ENCODE results near the gene RNF126.
"Not testable (repeated sequence)": the region's sequence is repeated elsewhere in the genome, so short reads cannot be mapped to it uniquely, and the experiment has no call there.

The RNF126 gene

DNA sequence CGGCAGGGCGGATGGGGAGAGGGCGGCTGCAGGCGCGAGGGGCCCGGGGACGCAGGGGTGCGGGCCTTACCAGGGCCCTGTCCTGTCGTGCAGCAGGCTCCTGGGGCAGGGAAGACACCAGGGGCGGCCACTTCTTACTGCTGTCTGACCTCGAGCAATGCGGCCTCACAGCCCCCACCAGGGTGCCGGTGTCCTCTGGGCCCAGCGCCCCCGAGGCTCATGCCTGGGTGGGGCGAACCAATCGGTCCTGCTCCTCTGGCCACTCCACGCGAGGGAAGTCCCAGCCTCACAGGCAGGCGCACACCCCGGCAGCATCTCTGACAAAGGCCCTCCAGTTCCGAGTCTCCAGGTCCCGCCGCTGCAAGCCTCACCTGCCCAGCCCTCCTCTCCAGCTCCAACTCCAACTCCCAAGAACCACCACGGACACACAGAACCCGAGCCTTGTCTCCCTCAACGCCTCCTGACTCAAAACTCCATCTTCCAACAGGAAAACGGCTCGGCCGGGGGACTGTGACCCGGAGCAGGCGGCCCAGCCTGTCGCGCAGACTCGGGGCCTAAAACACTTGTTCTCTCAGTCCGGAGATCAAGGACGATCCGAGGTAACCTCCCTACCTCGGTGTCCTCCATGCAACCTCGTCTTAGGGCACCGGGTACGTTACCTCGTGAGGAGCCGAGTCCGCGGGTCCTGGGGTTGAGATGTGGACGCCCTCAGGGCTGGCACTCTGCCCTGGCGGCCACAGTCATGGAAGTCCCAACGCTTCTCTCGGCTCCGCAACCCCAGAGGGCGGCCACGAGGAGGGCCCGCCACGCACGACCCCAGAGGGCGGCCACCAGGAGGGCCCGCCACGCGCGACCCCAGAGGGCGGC lies 16.9 kb downstream of the RNF126 start:
- DNase-seq = no peak

DNA sequence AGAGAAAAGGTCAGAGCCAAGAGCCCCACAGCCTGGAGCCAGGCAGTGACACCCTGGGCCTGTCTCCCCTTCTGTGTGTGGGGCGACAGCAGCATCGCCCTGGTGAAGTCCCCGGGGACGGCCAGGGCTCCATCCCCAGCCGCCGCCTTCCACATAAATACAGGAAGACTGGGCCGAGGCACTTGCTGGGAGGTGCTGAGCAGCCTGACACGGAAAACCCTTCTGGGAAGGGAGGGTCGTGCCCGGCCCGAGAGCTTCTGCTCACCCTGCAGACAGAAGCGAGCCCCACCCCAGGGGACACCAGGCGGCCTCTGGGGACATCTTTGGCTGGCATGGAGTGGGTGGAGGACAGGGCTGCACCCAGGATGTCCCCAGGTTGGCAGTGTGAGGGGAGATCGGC lies 18.2 kb downstream of the RNF126 start:
- DNase-seq = no peak

DNA sequence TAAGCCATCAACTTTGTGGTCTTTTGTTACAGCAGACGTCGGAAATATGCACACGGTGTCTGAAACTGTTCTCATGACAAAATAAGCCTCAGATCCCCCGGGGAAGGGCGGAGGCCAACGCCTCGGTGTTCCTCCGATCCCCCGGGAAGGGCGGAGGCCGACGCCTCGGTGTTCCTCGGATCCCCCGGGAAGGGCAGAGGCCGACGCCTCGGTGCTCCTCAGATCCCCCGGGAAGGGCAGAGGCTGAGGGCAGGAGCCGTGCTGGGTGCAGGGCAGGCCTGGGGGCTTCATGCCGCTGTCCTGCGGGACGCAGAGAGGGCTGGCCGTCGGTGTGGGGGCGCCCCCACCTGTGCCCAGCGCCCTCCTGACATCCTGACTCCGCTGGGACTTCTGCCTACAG lies 18.7 kb downstream of the RNF126 start:
- no peak for DNase-seq

DNA sequence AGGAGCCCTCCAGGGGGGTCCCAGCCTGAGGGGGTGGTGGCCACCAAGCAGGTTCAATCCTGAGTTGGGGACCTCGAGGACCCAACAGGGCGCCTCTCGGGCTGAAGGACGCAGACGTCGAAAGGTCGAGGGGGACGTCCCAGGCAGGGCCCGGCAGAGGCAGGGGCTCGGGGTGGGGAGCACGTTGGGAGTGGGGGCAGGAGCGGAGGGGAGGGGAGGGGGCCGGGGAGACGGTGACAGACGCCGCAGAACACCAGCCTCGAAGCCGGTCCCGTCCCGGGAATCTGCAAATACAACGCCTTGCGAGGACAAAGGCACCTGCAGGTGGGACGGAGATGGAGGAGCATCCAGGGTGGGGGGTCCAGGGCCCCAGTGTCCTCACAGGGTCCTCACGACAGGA lies 19.3 kb downstream of the RNF126 start:
- no peak for DNase-seq

DNA sequence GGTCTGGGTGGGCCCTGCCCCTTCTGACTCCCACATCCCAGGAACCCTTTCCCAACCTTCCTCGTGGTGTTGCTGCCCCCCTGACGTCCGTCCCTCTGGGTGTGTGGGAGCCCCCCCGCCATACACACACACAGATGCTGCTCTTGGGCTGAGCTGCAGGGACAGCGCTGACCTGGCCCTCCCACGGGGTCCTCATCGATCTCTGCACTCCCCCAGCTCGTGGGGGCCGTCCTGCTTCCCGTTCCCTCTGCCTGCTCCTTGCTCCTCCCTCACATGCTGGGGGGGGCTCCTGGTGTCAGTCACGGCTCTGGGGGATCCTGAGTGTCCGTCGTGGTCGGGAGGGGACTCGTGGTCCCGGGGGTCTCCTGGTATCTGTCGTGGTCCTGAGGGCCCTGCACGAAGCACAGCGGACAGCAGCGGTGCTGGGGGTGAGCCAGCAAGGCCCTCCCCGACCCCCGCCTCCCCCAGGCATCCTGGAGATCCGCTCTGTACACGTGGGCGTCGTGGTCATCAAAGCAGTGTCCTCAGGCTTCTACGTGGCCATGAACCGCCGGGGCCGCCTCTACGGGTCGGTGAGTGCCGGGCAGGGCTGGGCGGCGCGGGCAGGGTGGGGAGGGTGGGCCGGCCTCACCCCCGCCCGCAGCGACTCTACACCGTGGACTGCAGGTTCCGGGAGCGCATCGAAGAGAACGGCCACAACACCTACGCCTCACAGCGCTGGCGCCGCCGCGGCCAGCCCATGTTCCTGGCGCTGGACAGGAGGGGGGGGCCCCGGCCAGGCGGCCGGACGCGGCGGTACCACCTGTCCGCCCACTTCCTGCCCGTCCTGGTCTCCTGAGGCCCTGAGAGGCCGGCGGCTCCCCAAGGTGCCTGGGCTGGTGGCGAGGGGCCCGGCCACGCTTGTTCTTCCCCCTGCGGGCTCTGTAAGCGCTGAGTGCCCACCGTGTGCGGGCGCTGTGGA lies 20.0 kb downstream of the RNF126 start:
- DNase-seq = no peak

DNA sequence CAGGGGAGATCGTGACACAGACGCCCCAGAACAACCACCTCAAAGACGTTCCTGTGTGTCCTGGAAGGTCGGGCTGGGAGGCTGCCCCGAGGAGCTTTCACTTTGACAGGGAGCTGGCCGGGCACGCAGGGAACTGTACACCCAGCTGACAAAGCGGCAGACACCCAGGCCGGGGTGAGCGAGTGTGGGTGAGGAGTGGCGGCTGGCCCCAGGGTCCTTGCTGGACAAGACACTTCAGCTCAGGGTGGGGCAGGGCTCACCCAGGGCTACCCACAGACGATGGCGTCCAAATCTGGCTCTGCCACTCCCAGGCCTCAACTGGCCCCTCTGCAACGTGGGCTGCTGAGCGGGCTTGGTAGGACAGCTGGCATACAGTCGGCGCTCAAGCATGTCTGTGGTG lies 21.3 kb downstream of the RNF126 start:
- no peak for DNase-seq

DNA sequence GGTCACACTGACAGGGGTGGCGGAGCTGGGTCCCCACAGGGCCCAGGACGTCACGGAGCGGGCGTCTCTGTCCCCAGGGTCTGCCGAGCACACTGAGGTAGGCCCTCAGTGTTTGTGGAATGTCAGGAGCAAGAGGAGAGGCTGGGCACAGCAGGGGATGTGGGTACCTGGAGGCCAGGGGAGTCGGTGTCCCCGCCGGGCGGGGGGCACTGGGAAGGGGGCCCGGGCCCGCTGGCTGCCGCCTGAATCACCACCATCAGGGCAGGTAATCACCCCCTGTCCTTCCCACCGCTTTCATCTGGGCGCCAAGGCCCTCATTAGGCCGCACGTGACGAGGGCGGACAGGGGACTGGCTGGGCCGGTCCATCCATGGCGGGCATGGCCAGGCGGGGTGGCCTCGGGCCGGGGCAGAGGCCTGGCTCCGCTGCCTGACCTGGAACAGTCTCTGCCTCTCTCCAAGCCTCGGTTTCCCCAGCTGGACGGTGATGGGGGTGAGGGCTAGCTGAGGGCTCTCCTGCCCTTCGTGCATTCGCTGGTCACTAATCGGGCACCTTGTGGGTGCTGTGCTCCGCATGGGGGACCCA lies 22.3 kb downstream of the RNF126 start:
- DNase-seq = no peak

DNA sequence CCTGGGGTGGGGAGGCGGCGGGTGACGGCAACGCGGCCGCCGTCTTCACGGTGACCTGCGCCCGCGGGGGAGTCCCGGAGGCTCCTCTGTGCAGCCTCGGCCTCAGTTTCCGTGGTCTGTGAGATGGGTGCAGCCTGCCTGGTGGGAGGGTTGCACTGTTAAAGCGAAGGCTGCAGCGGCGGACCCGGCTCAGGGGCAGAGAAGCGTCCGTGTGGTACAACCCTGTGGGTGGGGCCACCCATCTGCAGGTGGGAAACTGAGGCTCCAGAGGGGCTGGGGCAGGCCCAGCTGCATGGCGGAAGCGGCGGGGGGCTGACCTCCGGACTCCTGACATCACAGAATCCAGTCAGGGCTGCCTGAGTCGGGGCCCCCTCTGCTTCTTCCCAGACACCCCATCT lies 22.9 kb downstream of the RNF126 start:
- DNase-seq = no peak

DNA sequence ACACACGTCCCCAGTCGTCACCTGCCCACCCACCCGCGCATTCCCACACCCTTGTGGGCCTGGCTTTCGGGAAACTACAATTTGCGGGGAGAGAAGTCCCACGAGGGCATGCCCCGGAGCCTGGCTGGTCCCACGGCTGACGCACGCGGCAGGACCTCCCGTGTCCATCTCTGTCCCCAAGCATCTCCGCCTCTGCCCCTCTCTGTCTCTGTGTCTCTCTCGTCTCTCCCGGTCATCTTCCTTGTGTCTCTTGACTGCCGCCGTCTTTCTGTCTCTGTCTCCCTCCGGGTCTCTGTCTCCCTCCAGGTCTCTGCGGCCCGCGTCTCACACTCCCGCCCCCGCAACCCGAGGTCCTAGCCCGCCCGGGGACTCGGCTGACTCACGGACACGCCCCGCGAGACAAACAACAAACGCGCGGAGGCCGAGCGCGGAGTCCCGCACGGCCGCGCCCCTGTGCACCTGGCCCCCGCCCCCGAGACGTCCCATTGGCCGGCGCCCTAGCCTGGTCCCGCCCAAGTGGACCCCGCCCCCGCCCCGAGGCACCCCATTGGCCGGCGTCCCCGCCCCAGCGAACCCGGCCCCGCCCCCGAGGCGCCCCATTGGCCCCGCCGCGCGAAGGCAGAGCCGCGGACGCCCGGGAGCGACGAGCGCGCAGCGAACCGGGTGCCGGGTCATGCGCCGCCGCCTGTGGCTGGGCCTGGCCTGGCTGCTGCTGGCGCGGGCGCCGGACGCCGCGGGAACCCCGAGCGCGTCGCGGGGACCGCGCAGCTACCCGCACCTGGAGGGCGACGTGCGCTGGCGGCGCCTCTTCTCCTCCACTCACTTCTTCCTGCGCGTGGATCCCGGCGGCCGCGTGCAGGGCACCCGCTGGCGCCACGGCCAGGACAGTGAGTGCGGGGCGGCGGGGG lies 23.5 kb downstream of the RNF126 start, which contains the start of gene FGF22:
TSS of gene FGF22 (plus strand) at position 627 of the 908 bp plus-strand sequence. CDS start at position 674, 47 bp downstream.
- DNase-seq = peak; percentile 56

DNA sequence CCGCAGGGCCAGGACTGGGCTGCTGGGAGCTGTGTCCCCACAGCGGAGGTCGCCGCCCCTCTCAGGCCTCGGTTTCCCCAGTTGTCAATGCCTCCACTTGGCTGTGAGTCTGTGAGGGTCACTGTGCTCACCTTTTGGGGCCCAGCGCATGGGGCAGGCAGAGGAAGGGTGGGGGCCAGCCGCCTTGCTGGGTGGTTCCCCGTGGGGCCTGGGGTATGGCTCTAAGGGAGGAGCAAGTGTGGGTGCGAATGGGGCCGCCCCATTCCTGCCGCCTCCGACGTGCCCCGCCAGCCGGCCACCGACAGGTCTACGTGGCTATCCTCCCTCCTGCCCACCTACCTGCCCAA lies 24.1 kb downstream of the RNF126 start:
- no peak for DNase-seq

DNA sequence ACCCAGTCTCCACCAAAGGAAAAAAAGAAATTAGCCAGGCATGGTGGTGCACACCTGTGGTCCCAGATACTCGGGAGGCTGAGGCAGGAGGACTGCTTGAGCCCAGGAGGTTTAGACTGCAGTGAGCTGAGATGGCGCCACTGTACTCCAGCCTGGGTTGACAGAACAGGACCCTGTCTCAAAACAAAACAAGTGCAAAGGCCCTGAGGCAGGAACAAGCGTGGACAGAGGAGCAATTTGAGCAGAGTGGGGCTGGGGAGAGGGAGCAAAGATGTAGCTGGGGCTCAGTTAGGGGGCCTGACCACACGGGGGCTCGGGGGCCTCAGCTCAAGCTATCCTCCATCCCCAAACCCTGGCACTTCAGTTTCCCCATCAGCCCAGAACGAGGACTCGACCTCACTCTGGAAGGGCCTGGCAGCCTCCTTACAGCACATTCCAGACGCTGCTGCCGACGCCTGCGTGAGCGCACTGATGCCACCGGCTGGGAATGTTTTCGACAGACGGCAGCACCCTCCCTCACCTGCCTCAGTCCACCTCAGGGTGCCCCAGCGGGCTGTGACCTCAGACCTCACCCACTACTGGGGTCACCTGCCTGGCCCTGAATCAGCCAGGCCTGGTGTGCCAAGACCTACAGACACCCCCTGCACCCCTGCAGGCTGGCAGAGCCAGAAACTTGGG lies 27.9 kb downstream of the RNF126 start:
- DNase-seq = no peak

DNA sequence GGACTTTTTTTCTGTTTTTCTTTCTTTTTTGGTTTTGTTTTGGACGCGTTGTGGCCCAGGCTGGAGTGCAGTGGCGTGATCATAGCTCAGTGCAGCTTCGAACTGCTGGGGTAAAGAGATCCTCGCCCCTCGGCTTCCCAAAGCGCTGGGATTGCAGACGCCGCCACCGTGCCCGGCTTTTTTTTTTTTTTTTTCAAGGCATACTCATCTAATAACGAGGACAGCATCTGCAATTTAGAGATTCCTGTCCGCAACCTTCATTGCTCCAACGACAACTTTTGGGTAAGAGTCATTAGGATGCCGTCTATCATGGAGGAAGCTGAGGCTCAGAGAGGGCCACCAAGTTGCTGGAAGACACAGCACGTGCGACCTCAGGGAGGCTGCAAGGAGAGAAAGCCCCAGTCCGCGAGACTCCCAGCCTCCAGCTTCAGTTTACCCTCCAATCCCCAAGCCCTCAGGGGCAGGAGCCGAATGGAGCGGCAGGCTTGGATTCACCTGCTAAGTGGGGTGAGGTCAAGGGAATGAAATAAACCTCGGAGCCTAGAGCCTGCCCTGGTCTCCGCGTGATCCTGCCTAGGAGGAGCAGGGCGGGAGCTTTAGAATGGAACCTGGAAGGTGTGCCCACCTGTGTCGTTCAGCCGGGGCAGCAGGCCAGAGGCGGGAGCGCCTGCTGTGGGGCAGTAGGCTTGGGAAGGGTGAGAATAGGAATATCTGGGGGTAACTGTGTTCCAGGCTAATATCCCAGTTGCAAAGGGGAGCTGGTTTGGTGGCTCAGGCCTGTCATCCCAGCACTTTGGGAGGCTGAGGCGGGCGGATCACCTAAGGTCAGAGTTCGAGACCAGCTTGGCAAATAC lies 29.0 kb downstream of the RNF126 start:
- no peak for DNase-seq

DNA sequence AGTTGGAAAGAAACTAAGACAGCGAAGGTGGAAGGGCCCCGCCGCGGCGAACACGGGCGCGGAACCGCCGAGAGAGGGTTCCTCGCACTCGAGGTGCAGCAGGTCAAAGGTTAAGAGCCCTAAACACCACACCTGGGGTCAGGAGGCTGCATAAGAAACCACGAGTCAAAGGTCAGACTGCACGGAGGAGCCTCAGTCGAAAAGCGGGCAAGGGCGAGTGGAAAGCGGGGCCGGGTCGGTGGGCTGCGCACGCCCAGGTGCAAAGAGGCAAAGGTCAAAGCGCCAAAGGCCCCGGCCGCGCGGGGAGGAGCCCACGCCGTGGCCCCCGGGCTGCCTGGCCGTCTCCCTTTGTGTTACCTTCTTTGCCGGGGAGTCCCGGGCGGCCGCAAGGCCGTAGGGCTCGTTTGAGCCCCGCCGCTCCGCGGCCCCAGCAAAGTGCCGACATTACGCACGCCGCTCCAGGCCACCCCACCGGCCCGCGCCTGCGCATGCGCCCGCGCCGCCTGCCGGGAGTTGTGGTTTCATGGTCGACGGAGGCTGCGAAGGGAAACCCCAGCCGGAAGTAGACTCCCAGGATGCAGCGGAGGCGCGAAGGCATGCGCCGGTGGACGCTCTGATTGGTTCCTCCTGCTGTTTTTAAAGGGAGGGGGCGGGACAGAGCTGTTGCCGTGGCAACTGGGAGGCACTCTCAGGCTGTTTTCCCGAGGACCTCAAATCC lies 29.8 kb downstream of the RNF126 start, which contains the start of gene POLRMT:
TSS of gene POLRMT (minus strand) at position 470 of the 718 bp plus-strand sequence. CDS start at position 445, 25 bp downstream.
- DNase-seq = peak; percentile 75

DNA sequence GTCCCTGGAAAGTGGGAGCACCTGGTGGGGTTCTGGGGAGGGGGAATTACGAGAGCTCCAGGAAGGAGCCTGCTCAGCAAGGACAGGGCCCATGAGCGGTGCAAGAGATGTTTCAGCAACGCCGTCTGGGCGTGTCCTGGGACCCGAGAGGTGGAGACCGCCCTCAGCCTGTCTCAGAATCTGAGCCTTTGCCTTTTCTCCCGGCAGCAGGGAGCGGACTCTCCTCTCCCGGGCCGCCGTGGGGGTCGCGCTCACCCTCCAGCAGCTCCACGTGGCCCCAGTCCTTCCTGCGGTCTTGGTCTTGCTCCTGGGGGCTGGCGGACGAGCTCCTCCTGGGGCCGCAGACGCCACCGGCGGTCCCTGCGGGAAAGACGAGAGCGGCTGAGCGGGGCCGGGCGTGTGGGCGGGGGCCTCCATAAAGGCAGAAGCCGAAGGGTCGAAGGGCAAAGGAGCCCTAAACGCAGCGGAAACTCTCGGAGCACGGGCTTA lies 30.4 kb downstream of the RNF126 start:
- peak; percentile 19 for DNase-seq

DNA sequence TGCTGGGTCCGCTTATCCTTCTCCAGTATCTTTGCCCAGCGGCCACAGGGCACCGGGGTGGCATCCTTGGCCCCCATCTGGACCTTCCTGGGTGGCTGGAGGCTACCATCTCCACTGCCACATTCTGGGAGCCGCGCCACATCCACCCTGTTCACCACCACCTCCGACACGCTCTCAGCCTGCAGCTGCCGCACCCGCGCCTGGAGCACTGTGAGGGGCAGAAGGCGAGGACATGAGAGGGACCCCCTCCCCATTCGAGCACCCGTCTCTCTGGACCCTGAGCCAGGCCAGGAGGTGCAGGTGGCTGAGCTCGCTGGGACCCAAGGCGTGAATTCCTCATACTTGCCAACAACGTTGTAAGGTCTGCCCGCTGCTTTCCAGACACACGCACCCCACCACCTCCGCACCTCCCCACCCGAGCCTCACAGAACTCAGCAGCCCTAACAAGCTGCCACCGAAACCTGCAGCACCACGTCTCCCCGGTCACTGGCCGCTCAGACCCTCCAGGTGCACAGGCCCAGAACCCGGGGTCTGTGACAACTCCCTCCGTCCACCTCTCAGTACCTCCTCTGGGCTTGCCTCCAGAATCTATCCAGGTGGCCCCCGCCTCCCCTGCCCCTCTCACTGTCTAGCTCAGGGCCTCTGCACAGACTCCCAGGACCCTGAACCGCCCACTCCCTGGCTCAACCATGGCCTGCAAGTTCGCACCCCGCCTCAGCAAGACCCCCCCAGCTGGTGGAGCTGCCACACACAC lies 32.9 kb downstream of the RNF126 start:
- DNase-seq = no peak

DNA sequence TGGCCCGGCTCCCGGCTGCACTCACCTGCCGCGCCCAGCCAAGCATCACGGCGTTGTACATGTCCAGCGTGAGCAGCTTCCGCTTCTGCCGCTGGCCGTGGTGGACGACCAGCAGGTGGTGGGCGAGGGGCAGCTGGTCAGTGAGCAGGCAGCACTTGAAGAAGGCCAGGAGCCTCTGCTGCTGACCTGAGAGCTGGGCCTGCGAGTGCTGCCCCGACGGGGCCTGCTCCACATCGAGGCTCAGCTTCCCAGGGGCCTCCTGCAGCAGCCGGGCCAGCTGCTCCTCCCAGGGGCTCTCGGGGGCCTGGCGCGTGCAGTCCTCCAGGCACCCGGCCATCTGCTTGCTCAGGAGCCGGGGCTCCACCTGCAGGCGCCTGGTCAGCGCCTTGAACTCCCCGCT lies 33.5 kb downstream of the RNF126 start:
- peak; percentile 11 for DNase-seq

DNA sequence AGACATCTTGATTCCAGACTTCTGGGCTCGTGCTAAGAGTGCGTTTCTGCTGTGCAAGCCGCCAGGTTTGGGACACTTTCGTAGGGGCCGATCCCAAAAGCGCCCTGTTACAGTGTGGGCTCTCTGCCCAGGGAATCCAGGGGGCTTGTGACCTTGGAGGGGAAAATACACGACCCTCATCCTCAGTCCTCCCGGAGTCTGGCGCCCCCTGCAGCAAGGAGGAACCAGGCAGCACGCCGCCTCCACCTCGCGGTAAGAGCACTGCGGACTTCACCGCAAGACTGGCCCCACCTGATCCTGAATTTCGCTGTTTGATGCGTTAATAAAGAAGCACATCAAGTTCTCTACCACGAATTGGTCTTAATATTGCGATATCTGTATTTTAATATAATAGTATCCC lies 34.8 kb downstream of the RNF126 start:
- DNase-seq = no peak

DNA sequence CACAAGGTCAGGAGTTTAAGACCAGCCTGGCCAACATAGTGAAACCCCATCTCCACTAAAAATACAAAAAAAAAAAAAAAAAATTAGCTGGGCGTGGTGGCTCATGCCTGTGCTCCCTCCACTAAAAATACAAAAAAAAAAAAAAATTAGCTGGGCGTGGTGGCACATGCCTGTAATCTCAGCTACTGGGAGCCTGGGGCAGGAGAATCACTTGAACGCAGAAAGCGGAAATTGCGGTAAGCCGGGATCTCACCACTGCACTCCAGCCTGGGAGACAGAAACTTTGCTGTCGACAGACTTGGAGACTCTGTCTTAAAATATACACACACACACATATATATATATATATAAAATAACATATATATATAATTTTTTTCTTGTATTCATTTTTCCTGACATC lies 36.4 kb downstream of the RNF126 start:
- DNase-seq = not testable (repeated sequence)

DNA sequence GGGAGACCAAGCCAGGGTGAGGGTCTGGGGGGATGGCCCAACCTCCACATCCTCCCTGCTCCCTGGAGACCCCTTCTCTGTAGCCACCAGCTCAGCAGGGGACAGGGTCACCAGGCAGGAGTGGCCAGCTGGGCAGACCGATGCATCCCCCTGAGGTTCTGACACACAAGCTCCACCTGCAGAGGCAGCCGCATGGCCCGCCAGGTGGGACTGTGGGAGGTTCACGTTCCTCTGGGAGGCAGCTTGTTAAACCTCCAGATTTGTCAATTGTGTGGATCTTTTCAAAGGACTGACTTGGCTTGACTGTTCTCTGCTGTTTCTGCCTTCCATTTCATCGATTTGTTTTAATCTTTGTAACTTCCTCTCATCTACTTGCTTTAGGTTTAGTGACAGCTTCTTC lies 37.8 kb downstream of the RNF126 start:
- DNase-seq = no peak

Measured in NCI-H510A treated with DMSO at 0.1 percent for 48 hours (cell line).